Mucosa of gallbladder (tissue), 1 donor: ENCODE measurements around the gene MTHFR. TPM values are rescaled to one million over a fixed set of nuclear protein-coding genes. Genes with fewer than 3 reads are reported as not detected.

Experiments
- DNase-seq: peaks from one replicate; pipeline ENCODE4 v3.0.0-alpha.2; 2020; ENCODE audit warnings: low spot score
- total RNA-seq: library from RNA; stranded (reverse); gene quantifications from one replicate; pipeline ENCODE4 v1.2.1, GENCODE V29; 2021
- donor health status: DM: no; HTN: no; CAD: no.

Gene MTHFR
- total RNA-seq, 1 donor from 2014 or later: 47.2 TPM

DNA sequence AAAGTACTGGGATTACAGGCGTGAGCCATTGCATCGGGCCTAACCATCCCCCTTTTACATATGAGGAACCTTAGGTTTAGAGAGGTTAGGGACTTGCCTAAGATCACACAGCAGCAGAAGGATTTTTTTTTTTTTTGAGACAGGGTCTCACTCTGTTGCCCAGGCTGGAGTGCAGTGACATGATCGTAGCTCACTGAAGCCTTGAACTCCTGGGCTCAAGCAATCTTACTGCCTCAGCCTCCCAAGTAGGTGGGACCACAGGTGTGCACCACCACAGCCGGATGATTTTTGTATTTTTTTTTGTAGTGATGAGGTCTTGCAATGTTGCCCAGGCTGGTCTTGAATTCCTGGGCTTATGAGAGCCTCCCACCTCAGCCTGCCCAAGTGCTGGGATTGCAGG, 46.0 kb downstream of the MTHFR start:
- DNase-seq: no peak

DNA sequence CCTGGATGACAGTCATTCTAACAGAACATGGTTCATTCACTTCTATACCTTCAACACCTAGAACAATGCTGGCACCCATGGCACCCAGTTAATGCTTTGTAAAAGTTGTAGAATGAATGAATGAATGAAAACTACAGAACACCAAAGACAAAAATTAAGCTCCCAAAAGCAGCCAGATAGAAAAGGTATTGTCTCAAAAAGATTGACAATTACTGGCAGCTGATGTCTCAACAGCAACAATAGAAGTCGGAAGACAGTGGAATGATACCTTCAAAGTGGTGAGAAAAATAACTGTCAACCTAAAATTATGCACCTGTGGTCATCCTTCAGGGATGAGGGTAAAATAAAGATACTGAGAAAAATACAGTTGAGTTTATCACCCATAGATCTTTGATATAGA, 48.7 kb downstream of the MTHFR start:
- DNase-seq: no peak

DNA sequence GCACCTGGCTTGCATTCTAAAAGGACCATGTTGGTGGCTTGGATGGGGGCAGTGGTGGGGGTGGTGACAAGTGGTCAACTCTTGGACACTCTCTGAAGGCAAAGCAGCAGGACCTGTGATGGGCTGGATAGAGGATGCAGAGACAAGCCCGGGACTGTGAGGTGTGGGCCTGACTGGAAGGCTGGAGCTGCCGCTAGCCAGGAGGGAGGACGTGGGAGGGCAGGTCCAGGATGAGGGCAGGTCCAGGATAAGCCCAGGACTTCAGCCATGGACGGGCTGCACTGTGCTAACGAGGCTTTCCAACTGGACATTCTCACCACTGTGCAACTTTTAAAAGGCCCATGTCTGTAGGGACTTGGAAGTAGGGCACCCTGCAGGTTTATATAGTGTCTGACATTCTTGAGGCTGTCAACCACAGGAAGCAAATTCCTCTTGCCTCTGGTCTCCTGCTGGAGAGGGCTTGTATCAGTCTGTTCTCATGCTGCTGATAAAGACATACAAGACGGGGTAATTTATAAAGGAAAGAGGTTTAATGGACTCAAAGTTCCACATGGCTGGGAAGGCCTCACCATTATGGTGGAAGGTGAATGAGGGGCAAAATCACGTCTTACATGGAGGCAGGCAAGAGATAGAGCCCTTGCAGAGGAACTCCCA, 52.1 kb downstream of the MTHFR start:
- DNase-seq: no peak

DNA sequence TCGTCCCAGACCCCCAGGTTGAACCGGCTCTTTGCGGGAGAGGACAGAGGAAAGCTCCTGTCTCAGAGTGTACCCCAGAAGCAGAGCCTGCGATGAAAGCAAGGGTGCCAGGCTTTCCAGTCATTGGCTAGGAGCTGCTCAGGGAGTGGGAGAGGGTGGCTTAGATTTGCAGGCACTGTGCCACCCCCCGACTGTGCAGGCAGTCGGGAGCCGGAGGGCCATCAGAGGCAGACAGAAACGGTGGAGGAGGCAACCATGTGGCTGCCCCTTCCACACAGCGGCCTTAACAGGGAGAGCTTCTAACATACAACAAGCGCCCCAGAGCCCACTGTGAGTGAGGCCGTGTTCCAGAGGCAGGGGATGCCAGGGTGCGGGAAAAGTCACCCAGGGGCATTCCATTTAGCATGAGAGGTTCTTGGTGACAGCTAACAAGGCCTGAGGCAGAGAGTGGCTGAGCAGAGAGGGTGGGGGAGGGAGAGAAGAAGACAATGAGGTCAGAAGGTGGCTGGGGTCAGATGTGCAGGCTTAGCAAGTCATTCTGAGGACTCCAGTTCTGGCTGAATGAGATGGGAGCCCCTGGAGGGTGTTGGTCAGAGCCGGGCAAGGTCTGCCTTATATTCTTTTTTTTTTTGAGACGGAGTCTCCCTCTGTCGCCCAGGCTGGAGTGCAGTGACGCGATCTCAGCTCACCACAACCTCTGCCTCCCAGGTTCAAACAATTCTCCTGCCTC, 53.2 kb downstream of the MTHFR start:
- no peak for DNase-seq

DNA sequence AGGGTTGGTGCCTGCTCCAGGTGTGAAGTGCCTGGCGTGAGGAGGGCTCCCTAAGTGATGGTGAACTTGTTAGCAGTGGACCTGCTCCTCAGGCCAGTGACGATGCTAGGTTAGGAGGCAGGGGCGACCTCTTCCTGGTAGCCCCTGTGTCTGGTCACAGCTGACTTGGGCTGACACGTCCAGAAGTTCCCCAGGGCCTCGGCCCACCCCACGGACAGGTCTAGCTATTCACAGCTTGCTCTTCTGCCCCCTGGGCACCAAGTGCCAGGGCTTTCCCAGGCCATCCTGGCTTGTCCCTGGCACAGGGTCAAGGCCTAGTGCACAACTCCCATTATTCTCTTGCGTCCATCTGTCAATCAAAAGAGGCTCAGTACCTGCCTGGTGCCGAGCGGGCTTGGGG, 54.7 kb downstream of the MTHFR start:
- no peak for DNase-seq

DNA sequence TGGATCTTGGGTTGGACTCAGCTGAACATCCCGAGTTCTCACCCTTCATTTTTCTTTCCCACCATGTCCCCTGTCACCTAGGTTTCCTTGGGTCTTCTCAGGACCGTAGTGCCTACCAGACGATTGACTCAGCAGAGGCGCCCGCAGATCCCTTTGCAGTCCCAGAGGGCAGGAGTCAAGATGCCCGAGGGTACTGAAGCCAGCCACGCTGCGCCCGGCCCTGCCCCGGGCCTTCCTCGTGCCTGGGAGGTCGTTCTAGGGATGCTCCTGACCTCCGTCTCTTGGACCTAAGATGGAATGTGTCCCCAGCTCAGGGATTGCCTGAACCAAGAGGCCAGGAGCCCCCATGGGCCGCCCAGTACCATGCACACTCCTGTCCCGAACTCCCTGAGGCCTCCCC, 55.8 kb downstream of the MTHFR start:
- DNase-seq: no peak

DNA sequence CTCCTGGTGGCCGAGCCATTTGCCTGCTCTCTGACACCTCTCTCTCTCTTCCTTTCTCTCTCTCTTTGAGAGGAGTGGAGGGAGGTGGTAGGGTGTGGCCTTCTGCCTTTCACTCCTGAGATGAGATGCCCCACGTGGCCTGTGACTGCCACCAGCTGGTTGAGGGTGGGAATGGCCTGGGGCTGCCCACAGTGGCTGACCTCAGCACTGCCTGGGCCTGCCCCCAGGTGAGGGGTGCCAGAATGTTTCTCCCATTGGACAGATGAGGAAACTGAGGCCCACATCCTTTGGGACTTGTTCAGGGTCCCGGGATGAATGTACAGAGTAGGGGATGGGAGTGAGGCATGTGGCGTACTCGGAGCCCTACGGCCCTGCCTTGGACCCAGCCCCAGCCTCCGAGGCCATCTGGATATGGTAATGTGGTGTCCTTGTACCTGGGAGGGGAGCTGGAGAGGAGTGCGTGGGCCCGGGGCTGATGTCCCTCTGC, 56.5 kb downstream of the MTHFR start:
- peak; percentile 46 for DNase-seq

DNA sequence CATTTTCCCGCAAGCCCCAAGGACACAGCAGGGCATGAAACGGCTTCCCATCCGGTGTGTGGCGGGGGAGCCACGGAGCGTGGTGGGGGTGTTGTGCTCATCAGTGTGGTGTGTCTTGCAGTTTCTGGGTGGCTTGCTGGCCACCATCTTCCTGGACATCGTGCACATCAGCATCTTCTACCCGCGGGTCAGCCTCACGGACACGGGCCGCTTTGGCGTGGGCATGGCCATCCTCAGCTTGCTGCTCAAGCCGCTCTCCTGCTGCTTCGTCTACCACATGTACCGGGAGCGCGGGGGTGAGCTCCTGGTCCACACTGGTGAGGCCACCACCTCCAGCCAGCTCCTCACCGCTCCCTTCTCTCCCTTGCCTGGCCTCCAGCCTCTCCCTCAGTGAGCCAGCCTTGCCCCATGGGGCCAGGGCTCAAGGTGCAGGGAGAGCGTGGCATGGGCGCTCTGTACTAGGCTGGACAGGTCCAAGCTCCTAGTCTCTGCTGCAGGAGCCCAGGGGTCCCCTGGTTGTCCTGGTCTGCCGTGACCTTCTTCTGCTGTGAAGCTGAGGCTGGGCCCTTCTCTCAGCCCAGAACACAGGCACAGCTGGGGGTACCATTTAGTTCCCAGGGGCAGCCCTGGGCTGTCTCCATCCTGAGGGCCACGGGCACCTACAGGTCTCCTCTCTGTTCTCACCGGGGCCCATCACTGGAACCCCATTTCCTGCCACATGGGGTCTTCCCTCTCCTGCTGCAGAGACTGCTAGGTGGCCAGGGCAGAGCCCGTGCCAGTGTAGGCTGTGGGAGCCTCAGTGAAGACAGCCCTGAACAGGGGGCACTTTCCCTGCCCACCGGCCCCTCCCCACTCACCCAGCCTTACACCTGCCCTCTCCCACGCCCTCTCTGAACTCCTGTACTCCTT, 57.2 kb downstream of the MTHFR start:
- DNase-seq: no peak

DNA sequence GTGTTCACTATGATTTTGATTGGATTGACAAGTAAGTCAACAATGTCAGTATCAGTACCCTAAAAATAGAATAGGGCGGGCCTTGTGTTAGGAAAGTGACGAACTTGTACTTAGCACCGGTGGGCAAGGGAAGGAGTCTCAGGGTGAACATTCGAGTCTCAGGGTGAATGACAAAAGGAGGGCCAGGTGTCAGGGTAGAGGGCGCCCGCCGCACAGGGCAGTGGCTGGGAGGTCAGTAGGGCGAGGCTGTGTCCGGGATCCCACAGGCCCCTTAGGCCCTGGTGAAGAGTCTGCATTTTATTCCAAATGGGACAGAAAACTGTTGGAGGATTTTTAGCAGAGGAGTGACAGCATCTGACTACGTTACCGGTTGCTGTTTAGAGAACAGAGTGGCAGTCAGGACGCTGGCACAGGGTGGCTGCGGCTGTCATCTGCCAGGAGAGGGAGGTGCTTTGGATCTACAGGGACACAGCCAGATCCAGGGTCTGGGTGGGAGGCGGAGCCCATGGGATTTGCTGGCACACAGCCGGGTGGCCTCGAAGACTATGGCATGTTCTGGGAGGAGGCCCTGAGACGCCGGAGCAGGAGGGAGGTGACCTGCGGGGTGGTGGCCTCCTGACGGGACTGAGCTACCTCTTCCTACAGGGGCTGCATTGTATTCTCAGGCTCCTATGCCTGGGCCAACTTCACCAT, 58.8 kb downstream of the MTHFR start:
- no peak for DNase-seq

DNA sequence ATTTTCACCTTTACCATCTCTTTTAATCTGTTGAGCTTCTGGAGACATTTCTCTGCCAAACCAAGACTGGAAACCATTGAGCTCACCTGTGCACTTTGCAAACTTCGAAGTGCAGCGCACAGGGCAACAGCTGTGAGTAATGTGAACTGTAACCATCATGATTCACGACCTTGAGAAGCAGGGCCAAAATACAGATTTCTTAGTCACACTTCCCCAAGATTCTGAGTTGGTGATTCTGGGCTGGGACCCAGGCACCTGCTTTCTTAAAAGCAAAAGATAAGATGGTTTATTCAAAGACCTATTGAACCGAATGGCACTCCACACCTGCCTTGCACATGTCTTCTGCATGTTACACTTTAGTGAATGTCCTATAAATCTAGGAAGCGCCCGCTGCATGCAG, 59.7 kb downstream of the MTHFR start:
- no peak for DNase-seq

DNA sequence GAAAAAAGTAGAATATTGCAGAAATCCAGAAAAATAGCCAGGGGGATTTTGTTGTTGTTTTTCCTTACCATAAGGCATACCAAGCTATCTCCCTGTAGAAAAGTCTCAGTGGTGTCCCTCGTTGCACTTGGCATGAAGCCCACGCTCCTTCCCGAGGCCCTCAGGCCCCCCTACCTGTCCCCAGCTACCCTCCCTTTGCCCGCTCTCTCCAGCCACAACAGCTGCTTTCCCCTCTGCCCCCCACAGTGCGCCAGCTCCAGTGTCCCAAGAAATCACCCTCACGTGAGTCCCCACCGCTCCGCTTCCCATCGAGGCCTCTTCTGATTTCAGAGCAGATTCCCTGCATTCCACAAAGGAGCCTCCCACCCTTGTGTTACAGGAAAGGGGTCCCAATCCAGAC, 61.5 kb downstream of the MTHFR start:
- no peak for DNase-seq

DNA sequence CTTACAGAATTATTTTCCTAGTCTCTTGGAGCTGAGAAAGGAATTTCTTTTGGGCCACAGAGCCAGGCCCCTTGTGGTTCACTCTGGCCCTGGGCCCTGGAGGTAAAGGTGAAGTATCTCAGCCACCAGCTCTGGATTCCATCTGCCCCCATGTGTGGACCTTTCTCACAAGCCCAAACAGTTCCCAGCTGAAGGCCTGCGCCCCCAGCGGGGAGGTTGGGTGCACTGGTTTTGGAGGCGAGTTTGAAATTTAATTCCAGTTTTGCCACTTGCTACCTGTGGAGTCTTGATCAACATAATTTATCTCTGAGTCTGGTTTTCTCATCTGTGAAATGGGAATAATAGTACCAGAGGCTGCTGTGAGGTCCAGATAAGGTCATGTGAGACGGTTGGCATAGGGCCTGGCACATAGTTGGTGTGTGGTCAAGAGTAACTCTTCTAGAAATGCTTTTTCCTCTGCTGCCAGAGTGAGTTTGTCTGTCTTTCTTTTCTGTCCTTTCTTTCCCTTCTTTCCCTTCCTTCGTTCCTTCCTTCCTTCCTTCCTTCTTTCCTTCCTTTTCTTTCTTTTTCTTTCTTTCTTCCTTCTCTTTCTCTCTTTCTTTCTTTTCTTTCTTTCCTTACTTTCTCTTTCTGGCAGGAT, 63.7 kb downstream of the MTHFR start:
- DNase-seq: no peak

DNA sequence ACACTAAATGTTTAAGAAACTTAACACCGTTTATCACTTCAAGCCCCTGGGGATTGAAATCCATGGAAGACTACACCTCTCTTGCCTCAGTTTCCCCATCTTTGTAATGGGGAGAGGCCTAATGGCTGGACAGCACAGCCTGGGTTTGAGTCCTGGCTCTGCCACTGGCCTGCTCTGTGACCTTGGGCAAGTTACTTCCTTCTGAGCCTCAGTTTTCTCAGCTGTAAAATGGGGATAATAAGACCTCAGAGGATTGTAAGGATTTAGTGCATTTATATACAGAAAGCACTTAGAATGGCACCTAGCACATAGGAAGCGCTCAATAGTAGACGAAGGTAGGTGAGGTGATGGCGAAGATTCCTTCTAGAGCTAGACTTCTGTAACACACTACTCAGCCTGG, 64.3 kb downstream of the MTHFR start:
- DNase-seq: no peak

DNA sequence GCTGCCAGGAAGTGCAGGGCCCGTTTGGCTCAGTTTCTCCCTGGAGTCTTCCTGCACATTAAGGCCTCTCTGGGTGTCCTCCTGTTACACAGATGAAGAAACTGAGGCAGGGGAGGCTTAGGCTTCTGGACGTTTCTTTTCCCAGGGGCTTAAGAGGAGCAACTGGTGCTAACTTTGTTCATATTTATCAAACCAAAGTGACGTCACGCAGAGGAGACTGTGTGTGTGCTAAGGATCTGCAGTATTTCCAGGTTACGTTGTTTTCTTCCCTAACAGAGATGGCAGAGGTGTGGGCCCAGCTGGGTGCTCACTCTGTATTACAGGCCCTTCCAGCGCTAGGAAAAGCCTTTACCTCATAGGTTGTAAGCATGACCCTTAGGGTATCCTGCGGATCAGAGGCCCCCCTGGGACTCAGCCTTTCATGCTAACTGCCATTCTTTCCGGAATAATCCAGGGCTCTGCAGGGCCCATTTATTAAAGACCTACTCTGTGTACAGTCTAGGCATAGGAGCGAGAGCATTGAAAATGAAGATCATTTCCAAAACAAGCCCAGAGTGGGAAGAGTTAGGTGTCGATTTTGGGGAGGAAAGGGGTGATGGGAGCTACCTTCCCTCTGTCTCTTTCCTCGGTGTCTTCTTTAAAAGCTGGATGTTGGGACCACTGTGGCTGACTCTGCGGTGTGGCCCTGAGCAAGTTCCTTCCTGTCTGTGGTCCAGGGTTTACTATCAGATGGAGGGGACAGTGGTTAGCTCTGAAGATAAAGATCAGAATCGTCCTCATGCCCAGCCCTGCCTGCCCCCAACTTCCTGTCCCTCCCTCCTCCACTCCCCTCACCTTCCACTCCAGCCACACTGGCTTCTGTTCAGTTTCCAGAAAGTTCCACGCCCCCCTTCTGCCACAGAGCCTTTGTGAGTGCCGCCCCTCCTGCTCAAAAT, 65.2 kb downstream of the MTHFR start:
- no peak for DNase-seq

DNA sequence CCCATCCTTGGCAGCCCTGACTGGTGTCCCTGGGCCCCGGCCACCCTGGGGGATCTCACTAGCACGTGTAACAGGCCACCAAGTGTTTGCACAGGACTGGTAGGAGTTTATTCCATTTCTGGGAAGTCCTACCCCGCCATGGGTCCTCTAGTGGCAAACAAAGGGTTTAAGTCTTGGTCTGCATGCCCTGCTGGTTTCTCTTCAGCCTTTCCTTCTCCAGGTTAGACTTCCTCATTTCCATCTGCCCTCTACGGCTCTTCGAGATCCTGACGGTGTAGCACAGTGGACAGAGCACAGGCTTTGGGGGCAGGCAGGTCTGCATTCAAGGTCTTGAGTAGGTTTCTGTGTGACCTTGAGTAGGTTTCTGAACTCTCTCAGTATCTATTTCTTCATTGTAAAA, 67.0 kb downstream of the MTHFR start:
- DNase-seq: no peak

DNA sequence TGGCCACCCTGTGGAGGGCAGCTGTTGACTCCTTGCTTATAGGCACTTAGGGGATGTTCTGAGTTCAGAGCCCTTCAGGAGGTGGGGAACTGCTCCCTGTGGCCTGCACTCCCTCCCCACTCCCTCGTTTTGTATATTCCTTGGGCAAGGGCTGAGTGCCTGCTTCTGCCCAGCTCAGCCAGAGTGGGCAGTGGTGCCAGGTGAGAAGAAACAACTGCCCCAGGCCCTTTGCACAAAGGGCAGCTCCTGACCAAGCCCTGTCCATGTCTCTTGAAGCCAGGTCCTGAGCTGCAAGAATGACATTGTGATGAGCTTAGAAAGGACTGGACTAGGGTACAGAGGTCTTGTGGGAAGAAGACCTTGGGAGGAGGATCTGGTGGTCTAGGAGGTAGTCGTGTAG, 67.7 kb downstream of the MTHFR start:
- no peak for DNase-seq

DNA sequence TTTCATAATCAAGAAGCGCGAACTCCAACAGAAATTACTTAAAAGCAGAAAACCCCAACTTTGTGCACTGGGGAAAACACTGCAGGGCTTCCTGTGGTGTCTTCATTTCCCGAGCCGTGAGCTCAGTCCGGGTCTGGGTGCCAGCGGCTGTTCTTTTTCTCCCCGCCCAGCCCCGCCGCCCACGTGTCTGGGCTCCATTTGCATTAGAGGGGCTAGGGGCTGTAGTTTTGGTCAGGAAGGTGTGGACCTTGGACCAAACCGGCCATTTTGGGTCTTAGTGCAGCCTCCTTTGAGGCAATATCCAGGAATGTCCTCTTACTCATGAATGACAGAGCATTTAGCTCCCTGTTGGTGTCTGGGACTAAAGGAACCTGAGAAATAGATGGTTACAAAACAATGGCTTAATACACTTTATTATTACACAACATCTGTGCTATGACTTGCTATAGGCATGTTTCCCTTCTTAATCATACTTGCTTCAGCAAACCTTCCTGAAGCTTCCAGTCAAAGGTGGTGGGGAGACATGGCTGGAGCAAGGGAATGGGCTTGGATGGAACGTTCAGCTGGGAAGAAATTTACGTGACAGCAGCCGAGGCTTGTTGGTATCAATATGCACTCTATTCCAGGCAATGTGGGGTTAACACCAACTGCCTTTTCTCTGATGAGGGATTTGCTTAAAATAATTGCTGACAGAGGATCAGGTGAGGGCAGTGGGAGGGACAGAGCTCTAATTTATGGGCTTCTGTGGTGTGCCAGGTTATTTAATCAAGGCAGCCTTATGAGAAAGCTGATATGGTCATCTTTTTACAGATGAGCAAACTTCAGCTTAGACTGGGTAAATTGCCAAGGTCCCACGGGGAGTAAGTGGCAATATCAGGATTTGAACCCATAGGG, 68.8 kb downstream of the MTHFR start:
- DNase-seq: peak; percentile 45

DNA sequence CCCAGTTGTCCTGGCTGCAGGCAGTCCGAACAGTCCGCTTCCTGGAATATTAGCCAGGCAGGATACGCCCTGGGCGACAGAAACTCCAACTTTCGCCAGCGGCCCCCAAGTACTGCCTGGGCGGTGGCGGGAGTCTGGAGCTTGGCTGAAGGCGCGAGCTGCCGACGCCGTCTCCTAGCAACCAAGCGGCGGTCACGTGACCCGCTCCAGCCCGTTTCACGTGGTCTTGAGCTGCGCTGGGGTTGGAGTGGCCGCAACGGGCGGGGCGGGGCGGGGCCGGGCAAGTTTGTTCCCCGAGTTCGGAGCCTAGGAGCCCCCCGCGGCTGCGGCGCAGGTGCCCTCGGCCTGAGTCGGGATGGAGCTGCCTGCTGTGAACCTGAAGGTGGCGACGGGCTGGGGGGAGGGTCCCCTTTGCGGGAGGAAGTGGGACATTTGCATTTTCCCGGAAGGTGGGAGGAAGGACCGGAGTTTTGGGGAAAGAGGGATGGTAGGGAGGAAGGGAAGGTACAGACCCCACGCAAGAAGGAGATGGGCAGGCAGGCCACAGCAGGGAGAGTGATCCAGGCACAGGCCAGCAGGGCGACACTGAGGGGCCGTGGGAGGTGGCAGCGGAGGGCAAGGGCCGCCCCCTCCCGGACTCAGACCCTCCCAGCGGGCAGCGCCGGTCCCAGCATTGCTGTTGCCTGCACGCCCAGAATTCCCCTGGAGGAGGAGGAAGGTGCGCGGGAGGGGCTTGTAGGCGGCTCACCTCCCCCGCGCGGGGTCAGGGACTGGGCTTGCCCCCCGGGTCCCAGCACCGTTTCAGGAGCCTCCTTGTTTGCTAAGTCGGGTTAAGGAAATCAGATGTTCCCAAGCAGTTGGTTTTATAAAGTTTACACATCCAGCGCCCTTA, 69.7 kb downstream of the MTHFR start, which contains the start of gene AGTRAP:
AGTRAP (plus strand) TSS at position 283 of the 892 bp plus-strand sequence; CDS start at position 356, 73 bp downstream.
- peak; percentile 96 for DNase-seq
